Parathyroid adenoma (tissue), 2 donors: ENCODE data around the gene WNT9A.

Experiments
- H2AFZ ChIP-seq: fragments of 300-600 bp; sonication (generic); one replicate; pipeline ENCODE4 v1.7.0; 2017; ENCODE audit warnings: antibody characterized with exemption, mild to moderate bottlenecking
- H3K27ac ChIP-seq: fragments of 300-600 bp; sonication (generic); one replicate; pipeline ENCODE4 v1.7.0; 2017
- H3K27me3 ChIP-seq: fragments of 300-600 bp; sonication (generic); one replicate; pipeline ENCODE4 v1.7.0; 2017; ENCODE audit warnings: low read length; ENCODE audit not compliant: control insufficient read depth, insufficient read depth
- H3K36me3 ChIP-seq: fragments of 300-600 bp; sonication (generic); one replicate; pipeline ENCODE4 v1.7.0; 2017; ENCODE audit warnings: low read length; ENCODE audit not compliant: control insufficient read depth, insufficient read depth
- H3K4me1 ChIP-seq: fragments of 300-600 bp; sonication (generic); one replicate; pipeline ENCODE4 v1.7.0; 2017; ENCODE audit warnings: control low read depth
- H3K4me2 ChIP-seq: fragments of 300-600 bp; sonication (generic); one replicate; pipeline ENCODE4 v1.7.0; 2017; ENCODE audit warnings: low read length
- H3K4me3 ChIP-seq: fragments of 300-600 bp; sonication (generic); one replicate; pipeline ENCODE4 v1.7.0; 2017; ENCODE audit warnings: low read depth, low read length
- H3K79me2 ChIP-seq: fragments of 300-600 bp; sonication (generic); one replicate; pipeline ENCODE4 v1.7.0; 2017; ENCODE audit warnings: control low read depth
- H3K9ac ChIP-seq: fragments of 300-600 bp; sonication (generic); one replicate; pipeline ENCODE4 v1.7.0; 2017; ENCODE audit warnings: mild to moderate bottlenecking
- H3K9me3 ChIP-seq: fragments of 300-600 bp; sonication (generic); one replicate; pipeline ENCODE4 v1.7.0; 2017; ENCODE audit warnings: low read length; ENCODE audit not compliant: control insufficient read depth
- CTCF ChIP-seq: fragments of 300-600 bp; sonication (generic); IDR thresholded peaks from one replicate; pipeline ENCODE4 v1.7.0; 2017; ENCODE audit warnings: antibody characterized with exemption, mild to moderate bottlenecking
- donor health status: primary hyperparathyroidism.

The WNT9A gene

DNA sequence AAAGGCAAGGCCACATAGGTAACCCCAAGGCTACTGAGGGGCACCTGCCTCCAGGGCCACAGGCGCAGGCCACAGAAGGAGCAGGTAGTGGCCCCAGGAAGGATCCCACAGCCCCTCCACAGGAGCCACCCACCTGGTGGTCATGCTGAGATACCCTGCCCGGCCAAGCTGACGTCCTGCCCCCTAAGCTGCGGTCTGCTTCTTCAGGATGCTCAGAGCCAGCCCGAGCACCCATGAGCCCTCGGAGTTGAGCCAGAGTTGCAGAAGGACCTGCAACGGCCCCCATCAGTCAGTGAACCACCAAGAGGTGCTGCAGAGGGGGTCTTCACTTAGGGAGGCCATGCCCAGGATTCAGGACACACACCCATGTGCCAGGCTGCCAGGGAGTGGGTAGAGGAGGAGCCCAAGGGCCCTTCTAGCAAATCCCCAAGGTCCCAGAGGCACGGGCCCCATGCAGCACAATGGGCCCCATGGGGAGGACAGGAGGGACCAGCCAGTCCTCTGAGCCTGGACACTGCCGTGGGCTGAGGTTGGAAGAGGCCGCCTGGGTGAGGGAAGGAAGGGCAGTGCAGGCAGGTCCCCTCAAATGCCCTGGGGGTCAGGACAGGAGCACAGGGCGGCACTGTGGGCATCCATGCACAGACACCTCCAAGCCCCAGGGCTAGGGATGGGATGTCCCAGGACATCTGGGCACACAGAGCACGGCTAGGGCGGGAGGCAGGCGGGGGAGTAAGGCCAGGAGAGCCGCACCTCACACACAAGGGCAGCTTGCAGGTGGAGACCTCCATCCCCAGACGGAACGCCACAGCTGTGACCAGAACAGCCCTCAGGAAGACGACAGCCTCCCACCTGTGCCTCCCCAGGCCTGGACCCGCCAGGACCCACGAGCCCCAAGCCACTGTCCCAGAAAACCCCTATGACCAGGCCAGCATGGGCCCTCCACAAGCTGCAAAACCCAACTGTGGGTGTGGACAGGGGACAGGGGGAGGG, 20.5 kb downstream of the WNT9A start:
- TF ChIP-seq CTCF = no peak
- no peak overlapping the region for H2AFZ ChIP-seq
- no peaks in the 10 kb centered on the region for H3K4me1 ChIP-seq
- H3K36me3 ChIP-seq = no peaks in the 10 kb centered on the region
- no peak overlapping the region for H3K9ac ChIP-seq
- H3K9me3 ChIP-seq = no peaks in the 10 kb centered on the region
- H3K4me3 ChIP-seq = no peak overlapping the region
- H3K27me3 ChIP-seq = no peaks in the 10 kb centered on the region
- no peak overlapping the region for H3K27ac ChIP-seq
- H3K79me2 ChIP-seq = no peaks in the 10 kb centered on the region
- no peak overlapping the region for H3K4me2 ChIP-seq

GRCh38 chr1:227926216-227926791, 21.4 kb downstream of the WNT9A start:
- Histone ChIP-seq H3K9ac (no peak overlapping the region), H3K27ac (no peak overlapping the region), H3K4me2 (no peak overlapping the region), H2AFZ (no peak overlapping the region), H3K4me1 (no peaks in the 10 kb centered on the region), H3K27me3 (no peaks in the 10 kb centered on the region), H3K36me3 (no peaks in the 10 kb centered on the region), H3K9me3 (no peaks in the 10 kb centered on the region), H3K4me3 (no peak overlapping the region), H3K79me2 (no peaks in the 10 kb centered on the region)
- no peak for TF ChIP-seq CTCF

GRCh38 chr1:227925582-227926198, 22.0 kb downstream of the WNT9A start:
- H3K4me1 ChIP-seq = no peaks in the 10 kb centered on the region
- H3K79me2 ChIP-seq = no peaks in the 10 kb centered on the region
- H3K9me3 ChIP-seq = no peaks in the 10 kb centered on the region
- H3K36me3 ChIP-seq = no peaks in the 10 kb centered on the region
- no peak overlapping the region for H3K27ac ChIP-seq
- no peak overlapping the region for H3K4me2 ChIP-seq
- no peak overlapping the region for H2AFZ ChIP-seq
- no peak overlapping the region for H3K4me3 ChIP-seq
- H3K27me3 ChIP-seq = no peaks in the 10 kb centered on the region
- no peak for TF ChIP-seq CTCF
- no peak overlapping the region for H3K9ac ChIP-seq

- Histone ChIP-seq H3K9me3 (no peaks in the 10 kb centered on the region), H2AFZ (no peak overlapping the region), H3K36me3 (no peaks in the 10 kb centered on the region), H3K27ac (no peak overlapping the region), H3K79me2 (no peaks in the 10 kb centered on the region), H3K27me3 (no peaks in the 10 kb centered on the region), H3K9ac (no peak overlapping the region), H3K4me2 (no peak overlapping the region), H3K4me3 (no peak overlapping the region), H3K4me1 (no peaks in the 10 kb centered on the region)
- no peak for TF ChIP-seq CTCF
Measured at GRCh38 chr1:227924833-227925574, 22.7 kb downstream of the WNT9A start.
